CD4-positive, alpha-beta T cell (primary cell): Measurements from ENCODE around the gene C10orf71. TPM values are rescaled to one million over a fixed set of nuclear protein-coding genes. Genes with fewer than 3 reads are reported as not detected.

Source experiments
- ATAC-seq: fragments of 200-7000 bp; cut with Tn5 transposase; one replicate; pipeline ENCODE4 v1.10.0; 2022; ENCODE audit warnings: mild to moderate bottlenecking; ENCODE audit not compliant: poor library complexity
- CTCF ChIA-PET: fragments of 350-600 bp; sonication (Branson Sonifier 250); formaldehyde crosslinking; loops from one replicate; lab custom pipeline; 2021; ENCODE audit warnings: antibody characterized with exemption, inconsistent platforms; lab: Charles Lee
- POLR2A ChIA-PET: fragments of 350-600 bp; sonication (Branson Sonifier 250); formaldehyde crosslinking; loops from one replicate; lab custom pipeline; 2021; ENCODE audit warnings: antibody characterized with exemption, inconsistent platforms; lab: Charles Lee
- DNase-seq, 14 experiments: peaks; one replicate each; pipeline ENCODE4 v3.0.0-alpha.2; 2013 to 2020; ENCODE audit warnings: mixed read lengths in 2 of 14
- H3K27ac ChIP-seq, 2 donors: one replicate each; pipeline versions ENCODE4 v1.5.1 to v1.7.0; 2013; ENCODE audit warnings: low read length in 2 of 2, low read depth in 1 of 2, mild to moderate bottlenecking in 1 of 2
- H3K27me3 ChIP-seq, 2 experiments: 1 replicate in 1 of 2; 2 replicates in 1 of 2; pipeline versions ENCODE4 v1.6.1 to v1.7.0; 2013; ENCODE audit warnings: low read length in 2 of 2, control low read depth in 1 of 2, mild to moderate bottlenecking in 1 of 2, moderate library complexity in 1 of 2; ENCODE audit not compliant: insufficient read depth in 2 of 2, control insufficient read depth in 1 of 2
- H3K36me3 ChIP-seq: one replicate; pipeline ENCODE4 v1.6.1; 2013; ENCODE audit warnings: low read length, control low read depth; ENCODE audit not compliant: insufficient read depth
- H3K4me1 ChIP-seq: one replicate; pipeline ENCODE4 v1.6.1; 2013; ENCODE audit warnings: low read length, control low read depth; ENCODE audit not compliant: insufficient read depth
- H3K4me3 ChIP-seq: one replicate; pipeline ENCODE4 v1.5.1; 2013; ENCODE audit warnings: mild to moderate bottlenecking, low read length, moderate library complexity
- H3K9me3 ChIP-seq, 2 experiments: 1 replicate in 1 of 2; 2 replicates in 1 of 2; pipeline versions ENCODE4 v1.6.1 to v1.7.0; 2013; ENCODE audit warnings: low read length in 2 of 2, mild to moderate bottlenecking in 2 of 2, control low read depth in 1 of 2, moderate library complexity in 1 of 2; ENCODE audit not compliant: control insufficient read depth in 1 of 2, insufficient read depth in 1 of 2
- H3K27ac Mint-ChIP-seq: one replicate; pipeline ENCODE4 v1.8.0; 2020; ENCODE audit warnings: mixed read lengths
- H3K27me3 Mint-ChIP-seq: one replicate; pipeline ENCODE4 v1.8.0; 2021; ENCODE audit warnings: mixed read lengths
- H3K36me3 Mint-ChIP-seq: one replicate; pipeline ENCODE4 v1.8.0; 2021; ENCODE audit warnings: low read depth, mixed read lengths
- H3K4me1 Mint-ChIP-seq: one replicate; pipeline ENCODE4 v1.8.0; 2021; ENCODE audit warnings: low read depth, mixed read lengths
- H3K4me3 Mint-ChIP-seq: one replicate; pipeline ENCODE4 v1.8.0; 2020; ENCODE audit warnings: mild to moderate bottlenecking, mixed read lengths
- H3K9me3 Mint-ChIP-seq: one replicate; pipeline ENCODE4 v1.8.0; 2020; ENCODE audit warnings: mixed read lengths
- CTCF ChIP-seq: fragments of 200-600 bp; IDR thresholded peaks from one replicate; pipeline ENCODE4 v1.8.0; 2022; ENCODE audit warnings: antibody characterized with exemption, mild to moderate bottlenecking
- intact Hi-C, 2 experiments: fragments of 100-400 bp; cut with DNase I in 1 of 2; cut with micrococcal nuclease in 1 of 2; formaldehyde crosslinking; loops; one replicate each; pipeline versions ENCODE4 v1.15.1 to v1.9.0; 2023 to 2025; cut with DNase I, micrococcal nuclease
- total RNA-seq, 174 experiments: library from RNA in 2 of 174; stranded (reverse) in 2 of 174; gene quantifications; one replicate each; pipeline ENCODE4 v1.2.3 and lab custom pipeline; 2021 to 2026

C10orf71 gene
- total RNA-seq, 2 experiments from 2014 or later: not detected

GRCh38 chr10:49260644-49261296 is 38.2 kb upstream of the C10orf71 start:
- Histone ChIP-seq H3K27me3 (peaks cover 0 to 5% of the 10 kb centered on the region in 2 experiments), H3K4me3 (no peak overlapping the region), H3K4me1 (no peaks in the 10 kb centered on the region), H3K36me3 (no peaks in the 10 kb centered on the region), H3K27ac (no peak overlapping the region), H3K9me3 (peaks cover 4% of the 10 kb centered on the region in 2 experiments)
- Mint-ChIP-seq H3K27me3 (no peaks in the 10 kb centered on the region), H3K9me3 (peaks cover 5% of the 10 kb centered on the region), H3K36me3 (no peaks in the 10 kb centered on the region), H3K27ac (no peak overlapping the region), H3K4me3 (no peak overlapping the region), H3K4me1 (no peaks in the 10 kb centered on the region)
- TF ChIP-seq CTCF: no peak
- no peak for DNase-seq
- ATAC-seq: no peak
- intact Hi-C loops: no loop called here
- CTCF ChIA-PET: no interaction called here
- POLR2A ChIA-PET: no interaction called here

GRCh38 chr10:49263591-49263990 is 35.4 kb upstream of the C10orf71 start:
- Mint-ChIP-seq H3K4me1 (no peaks in the 10 kb centered on the region), H3K4me3 (no peak overlapping the region), H3K27me3 (no peaks in the 10 kb centered on the region), H3K9me3 (peaks cover 17% of the 10 kb centered on the region), H3K27ac (no peak overlapping the region), H3K36me3 (no peaks in the 10 kb centered on the region)
- DNase-seq: no peak
- ChIA-PET POLR2A (no interaction called here), CTCF (no interaction called here)
- H3K9me3 ChIP-seq: peaks cover 4 to 11% of the 10 kb centered on the region in 2 experiments
- TF ChIP-seq CTCF: no peak
- H3K27me3 ChIP-seq: peaks cover 0 to 5% of the 10 kb centered on the region in 2 experiments
- no peaks in the 10 kb centered on the region for H3K4me1 ChIP-seq
- H3K27ac ChIP-seq: no peak overlapping the region
- no peaks in the 10 kb centered on the region for H3K36me3 ChIP-seq
- no peak overlapping the region for H3K4me3 ChIP-seq
- no peak for ATAC-seq
- intact Hi-C loops: no loop called here

- TF ChIP-seq CTCF: no peak
- POLR2A ChIA-PET: no interaction called here
- no peaks in the 10 kb centered on the region for H3K27me3 Mint-ChIP-seq
- Histone ChIP-seq H3K4me3 (no peak overlapping the region), H3K27ac (no peak overlapping the region), H3K9me3 (peaks cover 4 to 11% of the 10 kb centered on the region in 2 experiments), H3K27me3 (peaks cover 0 to 5% of the 10 kb centered on the region in 2 experiments), H3K4me1 (no peaks in the 10 kb centered on the region), H3K36me3 (no peaks in the 10 kb centered on the region)
- no peak for DNase-seq
- intact Hi-C loops: no loop called here
- no peak overlapping the region for H3K4me3 Mint-ChIP-seq
- no peaks in the 10 kb centered on the region for H3K4me1 Mint-ChIP-seq
- peaks cover 17% of the 10 kb centered on the region for H3K9me3 Mint-ChIP-seq
- no peaks in the 10 kb centered on the region for H3K36me3 Mint-ChIP-seq
- H3K27ac Mint-ChIP-seq: no peak overlapping the region
- ATAC-seq: no peak
- CTCF ChIA-PET: no interaction called here
Measured at GRCh38 chr10:49264177-49264677, 34.7 kb upstream of the C10orf71 start.
